OCI-LY3 (cell line): ENCODE results near the gene JADE1.

Source experiments
- H2AFZ ChIP-seq: fragments of 200-600, 300-600 bp; shearing (Covaris generic); 2 replicates; pipeline ENCODE4 v1.6.0; 2014; ENCODE audit warnings: antibody characterized with exemption, low read depth, low read length
- H3K27ac ChIP-seq: fragments of 200-600, 300-600 bp; sonication (generic); 2 replicates; pipeline ENCODE4 v1.5.1; 2014; ENCODE audit warnings: mild to moderate bottlenecking, low read length, moderate library complexity, mixed read lengths
- H3K27me3 ChIP-seq: fragments of 200-600, 300-600 bp; sonication (generic); 2 replicates; pipeline ENCODE4 v1.6.1; 2014; ENCODE audit warnings: low read depth, low read length, mixed read lengths
- H3K36me3 ChIP-seq: fragments of 200-600, 300-600 bp; sonication (generic); replicated peaks from 2 replicates; pipeline ENCODE3; 2014; ENCODE audit warnings: low read depth, low read length, mixed read lengths
- H3K4me1 ChIP-seq: fragments of 300-600, 200-600 bp; sonication (generic); 2 replicates; pipeline ENCODE4 v1.6.1; 2014; ENCODE audit warnings: low read length, mixed read lengths
- H3K4me2 ChIP-seq: fragments of 200-600, 300-600 bp; sonication (generic); 2 replicates; pipeline ENCODE4 v1.6.1; 2014; ENCODE audit warnings: low read length, mixed read lengths
- H3K4me3 ChIP-seq: fragments of 300-600, 200-600 bp; sonication (generic); 2 replicates; pipeline ENCODE4 v1.5.1; 2014; ENCODE audit warnings: antibody characterized with exemption, mild to moderate bottlenecking, low read length, moderate library complexity
- H3K79me2 ChIP-seq: fragments of 300-600, 200-600 bp; shearing (Covaris generic); 2 replicates; pipeline ENCODE4 v1.6.1; 2014; ENCODE audit warnings: mild to moderate bottlenecking, low read length, mixed read lengths
- H3K9ac ChIP-seq: fragments of 300-600, 200-600 bp; shearing (Covaris generic); 2 replicates; pipeline ENCODE4 v1.6.0; 2014; ENCODE audit warnings: mild to moderate bottlenecking, low read length, moderate library complexity
- H3K9me3 ChIP-seq: fragments of 200-600, 300-600 bp; shearing (Covaris generic); 2 replicates; pipeline ENCODE4 v1.6.1; 2014; ENCODE audit warnings: low read length, mixed read lengths; ENCODE audit not compliant: insufficient read depth
- H4K20me1 ChIP-seq: fragments of 200-600, 300-600 bp; sonication (generic); 2 replicates; pipeline ENCODE4 v1.6.1; 2016; ENCODE audit warnings: low read length, mixed read lengths; ENCODE audit not compliant: insufficient read depth
- CTCF ChIP-seq: fragments of 200-600, 300-600 bp; sonication (generic); IDR thresholded peaks from 2 replicates; pipeline ENCODE4 v1.5.1; 2014; ENCODE audit warnings: antibody characterized with exemption, low read length, low read depth
- EZH2phosphoT487 ChIP-seq: fragments of 200-600 bp; shearing (Covaris generic); IDR thresholded peaks from 2 replicates; pipeline ENCODE4 v1.6.1; 2018; ENCODE audit warnings: antibody characterized with exemption, mixed run types, low read depth

JADE1 gene

DNA sequence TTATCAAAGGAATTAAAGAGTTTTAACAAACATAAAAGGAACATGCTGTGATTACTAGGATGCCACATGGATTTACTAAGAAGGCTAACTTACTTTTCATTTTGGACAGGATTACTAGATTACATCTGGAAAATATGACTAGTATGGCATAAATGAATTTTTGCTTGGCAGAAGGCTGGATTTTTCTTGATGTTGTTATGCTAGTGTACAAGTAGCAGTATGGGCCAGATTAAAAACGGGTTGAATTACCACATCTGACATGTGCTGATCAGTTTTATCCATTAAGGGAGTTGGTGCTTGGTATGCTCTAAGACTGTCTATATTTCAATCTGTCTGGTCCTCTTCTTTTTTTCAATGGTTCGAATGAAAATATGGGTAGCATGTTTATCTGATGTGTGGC, 70.5 kb downstream of the JADE1 start:
- Histone ChIP-seq H3K4me2 (no peak overlapping the region), H3K79me2 (no peaks in the 10 kb centered on the region), H3K27me3 (no peaks in the 10 kb centered on the region), H3K9me3 (no peaks in the 10 kb centered on the region), H3K36me3 (peaks cover 13% of the 10 kb centered on the region), H3K4me1 (no peaks in the 10 kb centered on the region), H2AFZ (no peak overlapping the region), H3K4me3 (no peak overlapping the region), H3K9ac (no peak overlapping the region), H4K20me1 (no peaks in the 10 kb centered on the region), H3K27ac (no peak overlapping the region)
- TF ChIP-seq EZH2phosphoT487 (no peak), CTCF (no peak)

DNA sequence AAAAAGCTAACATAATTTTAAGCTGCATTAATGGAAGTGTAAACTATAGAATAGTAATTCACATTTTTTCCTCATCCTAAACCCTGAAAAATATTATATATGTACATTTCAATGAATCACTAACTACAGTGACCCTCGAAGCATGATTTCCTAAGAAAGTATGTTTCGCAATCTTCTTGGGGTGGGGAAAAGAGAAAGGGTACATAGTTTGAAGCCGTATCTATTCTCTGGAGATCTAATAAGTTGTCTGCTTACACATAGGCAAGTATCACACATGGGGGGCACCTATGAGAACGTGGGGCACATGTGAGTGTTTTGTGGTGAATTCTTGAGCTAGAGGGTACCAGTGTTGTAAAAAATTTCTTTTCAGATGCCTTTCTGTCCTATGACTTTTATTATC, 71.2 kb downstream of the JADE1 start:
- peaks cover 13% of the 10 kb centered on the region for H3K36me3 ChIP-seq
- no peaks in the 10 kb centered on the region for H4K20me1 ChIP-seq
- no peaks in the 10 kb centered on the region for H3K27me3 ChIP-seq
- no peak overlapping the region for H3K27ac ChIP-seq
- H3K9ac ChIP-seq = no peak overlapping the region
- H3K4me1 ChIP-seq = no peaks in the 10 kb centered on the region
- no peak overlapping the region for H2AFZ ChIP-seq
- TF ChIP-seq EZH2phosphoT487 (no peak), CTCF (no peak)
- H3K9me3 ChIP-seq = no peaks in the 10 kb centered on the region
- no peaks in the 10 kb centered on the region for H3K79me2 ChIP-seq
- H3K4me3 ChIP-seq = no peak overlapping the region
- no peak overlapping the region for H3K4me2 ChIP-seq

DNA sequence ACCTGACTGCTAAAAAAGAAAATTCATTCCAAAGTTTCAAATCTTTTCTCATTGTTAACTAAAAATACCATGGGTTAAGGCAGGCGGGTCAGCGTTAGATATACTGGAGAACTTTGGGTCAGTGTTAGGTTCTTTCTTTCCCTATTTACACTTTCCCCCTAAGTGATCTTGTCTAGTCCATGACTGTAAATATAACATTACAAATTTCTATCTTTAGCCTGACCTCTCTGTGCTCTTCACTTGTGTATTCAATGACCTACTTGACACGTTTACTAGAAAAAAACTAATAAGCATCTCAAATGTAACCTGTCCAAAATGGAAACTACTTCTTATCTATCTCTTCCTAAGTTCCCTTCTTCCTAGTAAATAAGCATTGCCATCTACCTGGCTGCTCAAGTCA, 95.3 kb downstream of the JADE1 start:
- no peak overlapping the region for H3K27ac ChIP-seq
- H3K4me1 ChIP-seq = no peaks in the 10 kb centered on the region; the same call in 1 of the 2 replicates
- H4K20me1 ChIP-seq = no peaks in the 10 kb centered on the region
- TF ChIP-seq CTCF (no peak), EZH2phosphoT487 (no peak)
- no peaks in the 10 kb centered on the region for H3K79me2 ChIP-seq
- H3K4me2 ChIP-seq = no peak overlapping the region
- no peaks in the 10 kb centered on the region for H3K9me3 ChIP-seq
- H3K4me3 ChIP-seq = no peak overlapping the region
- no peaks in the 10 kb centered on the region for H3K36me3 ChIP-seq
- H3K27me3 ChIP-seq = no peaks in the 10 kb centered on the region
- H2AFZ ChIP-seq = no peak overlapping the region
- H3K9ac ChIP-seq = no peak overlapping the region

GRCh38 chr4:128906581-128906980, 97.1 kb downstream of the JADE1 start:
- H3K79me2 ChIP-seq = no peaks in the 10 kb centered on the region
- H3K9me3 ChIP-seq = no peaks in the 10 kb centered on the region
- no peak overlapping the region for H3K27ac ChIP-seq
- no peaks in the 10 kb centered on the region for H4K20me1 ChIP-seq
- no peak for TF ChIP-seq EZH2phosphoT487
- no peak for TF ChIP-seq CTCF
- H3K27me3 ChIP-seq = no peaks in the 10 kb centered on the region
- H3K4me2 ChIP-seq = no peak overlapping the region
- no peaks in the 10 kb centered on the region; the same call in 1 of the 2 replicates for H3K4me1 ChIP-seq
- no peak overlapping the region for H3K9ac ChIP-seq
- H3K4me3 ChIP-seq = no peak overlapping the region
- no peaks in the 10 kb centered on the region for H3K36me3 ChIP-seq
- no peak overlapping the region for H2AFZ ChIP-seq
